ENCODE data around the gene DHX36. TPM values are rescaled to one million over a fixed set of nuclear protein-coding genes. Genes with fewer than 3 reads are reported as not detected.
A peak's percentile ranks its signal among the peaks of the same experiment; 100 is the strongest.

Gene DHX36
- total and polyA plus RNA-seq, 7 experiments from 2014 or later = 16.1 to 101 (median 86.0) TPM

GRCh38 chr3:154301561-154301960 lies 22.7 kb downstream of the DHX36 start:
- ChIA-PET POLR2A (interaction anchor here (0.6 kb wide), 1 partner anchor 1539 kb away, joined by 3 read pairs; no protein-coding TSS in a partner anchor), CTCF (interaction anchor here (0.6 kb wide), 1 partner anchor 147 kb away, joined by 3 read pairs; no protein-coding TSS in a partner anchor)
- ATAC-seq (no peak), DNase-seq (no peak)
- Histone ChIP-seq H3K4me1 (ENCODE audit: control insufficient read depth in 2 of 2, insufficient read depth in 2 of 2, low read length in 2 of 2) (no peaks in the 10 kb centered on the region), H3K36me3 (ENCODE audit: control insufficient read depth in 2 of 3, insufficient read depth in 3 of 3, low read length in 3 of 3) (peaks cover 0 to 82% (median 25%) of the 10 kb centered on the region in 3 experiments), H3K4me3 (ENCODE audit: low read length) (no peak overlapping the region), H3K27me3 (ENCODE audit: control insufficient read depth in 2 of 2, insufficient read depth in 2 of 2, low read length in 2 of 2) (no peaks in the 10 kb centered on the region), H3K27ac (ENCODE audit: low read depth, low read length) (no peak overlapping the region), H3K9me3 (ENCODE audit: control insufficient read depth in 2 of 3, low read length in 3 of 3) (no peaks in the 10 kb centered on the region)
- Mint-ChIP-seq H3K36me3 (peaks cover 12 to 58% (median 36%) of the 10 kb centered on the region in 5 donors), H3K4me3 (no peak overlapping the region), H3K27me3 (no peaks in the 10 kb centered on the region), H3K4me1 (peaks cover 0 to 9% (median 2%) of the 10 kb centered on the region in 7 donors), H3K9me3 (no peaks in the 10 kb centered on the region), H3K27ac (peak overlapping the region in 1 of 9 donors; percentile 1)
- intact Hi-C loops (cut with micrococcal nuclease) = no loop called here

- DNase-seq = no peak
- Mint-ChIP-seq H3K27ac (peak overlapping the region in 3 of 9 donors; percentile 24 to 67 (median 44)), H3K4me3 (no peak overlapping the region), H3K27me3 (no peaks in the 10 kb centered on the region), H3K9me3 (no peaks in the 10 kb centered on the region), H3K4me1 (peaks cover 0 to 10% (median 6%) of the 10 kb centered on the region in 7 donors), H3K36me3 (peaks cover 12 to 51% (median 28%) of the 10 kb centered on the region in 5 donors)
- intact Hi-C loops (cut with micrococcal nuclease) = no loop called here
- H3K27ac ChIP-seq (ENCODE audit: low read depth, low read length) = no peak overlapping the region
- ChIA-PET CTCF (no interaction called here), POLR2A (no interaction called here)
- no peak for ATAC-seq
- no peaks in the 10 kb centered on the region for H3K27me3 ChIP-seq (ENCODE audit: control insufficient read depth in 2 of 2, insufficient read depth in 2 of 2, low read length in 2 of 2)
- H3K36me3 ChIP-seq (ENCODE audit: control insufficient read depth in 2 of 3, insufficient read depth in 3 of 3, low read length in 3 of 3) = peaks cover 7 to 73% (median 26%) of the 10 kb centered on the region in 3 experiments
- H3K4me3 ChIP-seq (ENCODE audit: low read length) = no peak overlapping the region
- no peaks in the 10 kb centered on the region for H3K4me1 ChIP-seq (ENCODE audit: control insufficient read depth in 2 of 2, insufficient read depth in 2 of 2, low read length in 2 of 2)
- H3K9me3 ChIP-seq (ENCODE audit: control insufficient read depth in 2 of 3, low read length in 3 of 3) = no peaks in the 10 kb centered on the region
These were observed 30.3 kb downstream of the DHX36 start for GRCh38 chr3:154294016-154294415.

- CTCF ChIA-PET = no interaction called here
- H3K27ac Mint-ChIP-seq = peak overlapping the region in 1 of 9 donors; percentile 49
These were observed 34.1 kb downstream of the DHX36 start for GRCh38 chr3:154290187-154290586.

GRCh38 chr3:154285221-154285620 lies 39.1 kb downstream of the DHX36 start:
- ATAC-seq (no peak), DNase-seq (no peak)
- peak overlapping the region in 5 of 9 donors; percentile 3 to 67 (median 55) for H3K27ac Mint-ChIP-seq
- H3K36me3 ChIP-seq (ENCODE audit: control insufficient read depth in 2 of 3, insufficient read depth in 3 of 3, low read length in 3 of 3) = peaks cover 11 to 66% (median 35%) of the 10 kb centered on the region in 3 experiments
- no peak overlapping the region for H3K27ac ChIP-seq (ENCODE audit: low read depth, low read length)
- peaks cover 23 to 58% (median 36%) of the 10 kb centered on the region in 5 donors for H3K36me3 Mint-ChIP-seq
- intact Hi-C loops (cut with micrococcal nuclease) = no loop called here
- H3K4me1 ChIP-seq (ENCODE audit: control insufficient read depth in 2 of 2, insufficient read depth in 2 of 2, low read length in 2 of 2) = no peaks in the 10 kb centered on the region
- no peaks in the 10 kb centered on the region for H3K27me3 ChIP-seq (ENCODE audit: control insufficient read depth in 2 of 2, insufficient read depth in 2 of 2, low read length in 2 of 2)
- no peak overlapping the region for H3K4me3 Mint-ChIP-seq
- ChIA-PET POLR2A (no interaction called here), CTCF (interaction anchor here (0.5 kb wide), 1 partner anchor 16 kb away, joined by 3 read pairs; no protein-coding TSS in a partner anchor)
- peaks cover 0 to 19% (median 5%) of the 10 kb centered on the region in 7 donors for H3K4me1 Mint-ChIP-seq
- H3K9me3 ChIP-seq (ENCODE audit: control insufficient read depth in 2 of 3, low read length in 3 of 3) = no peaks in the 10 kb centered on the region
- no peaks in the 10 kb centered on the region for H3K9me3 Mint-ChIP-seq
- H3K4me3 ChIP-seq (ENCODE audit: low read length) = no peak overlapping the region
- H3K27me3 Mint-ChIP-seq = no peaks in the 10 kb centered on the region

More at GRCh38 chr3:154290187-154290586, 34.1 kb downstream of the DHX36 start:
- H3K4me3 Mint-ChIP-seq = no peak overlapping the region
- H3K4me1 Mint-ChIP-seq = peaks cover 0 to 11% (median 5%) of the 10 kb centered on the region in 7 donors
- Histone ChIP-seq H3K4me3 (ENCODE audit: low read length) (no peak overlapping the region), H3K9me3 (ENCODE audit: control insufficient read depth in 2 of 3, low read length in 3 of 3) (no peaks in the 10 kb centered on the region), H3K36me3 (ENCODE audit: control insufficient read depth in 2 of 3, insufficient read depth in 3 of 3, low read length in 3 of 3) (peaks cover 15 to 75% (median 26%) of the 10 kb centered on the region in 3 experiments), H3K4me1 (ENCODE audit: control insufficient read depth in 2 of 2, insufficient read depth in 2 of 2, low read length in 2 of 2) (no peaks in the 10 kb centered on the region), H3K27me3 (ENCODE audit: control insufficient read depth in 2 of 2, insufficient read depth in 2 of 2, low read length in 2 of 2) (no peaks in the 10 kb centered on the region), H3K27ac (ENCODE audit: low read depth, low read length) (no peak overlapping the region)
- DNase-seq (no peak), ATAC-seq (no peak)
- H3K9me3 Mint-ChIP-seq = no peaks in the 10 kb centered on the region
- POLR2A ChIA-PET = no interaction called here
- H3K27me3 Mint-ChIP-seq = no peaks in the 10 kb centered on the region
- intact Hi-C loops (cut with micrococcal nuclease) = loop anchor here in 1 of 2 donors (2.0 kb wide), 1 partner anchor 13 kb away; no protein-coding TSS in a partner anchor
- H3K36me3 Mint-ChIP-seq = peaks cover 7 to 51% (median 35%) of the 10 kb centered on the region in 5 donors

GRCh38 chr3:154280161-154280560 lies 44.1 kb downstream of the DHX36 start:
- H3K36me3 Mint-ChIP-seq = peaks cover 24 to 66% (median 42%) of the 10 kb centered on the region in 5 donors

GRCh38 chr3:154275965-154276364 lies 48.3 kb downstream of the DHX36 start:
- H3K27me3 ChIP-seq (ENCODE audit: control insufficient read depth in 2 of 2, insufficient read depth in 2 of 2, low read length in 2 of 2) = no peaks in the 10 kb centered on the region
- H3K36me3 Mint-ChIP-seq = peaks cover 15 to 67% (median 52%) of the 10 kb centered on the region in 5 donors
- H3K4me3 ChIP-seq (ENCODE audit: low read length) = no peak overlapping the region
- ATAC-seq = no peak
- no peak overlapping the region for H3K27ac Mint-ChIP-seq
- no peaks in the 10 kb centered on the region for H3K27me3 Mint-ChIP-seq
- DNase-seq = no peak
- no peak overlapping the region for H3K27ac ChIP-seq (ENCODE audit: low read depth, low read length)
- H3K4me1 Mint-ChIP-seq = peaks cover 0 to 6% (median 4%) of the 10 kb centered on the region in 7 donors
- H3K4me1 ChIP-seq (ENCODE audit: control insufficient read depth in 2 of 2, insufficient read depth in 2 of 2, low read length in 2 of 2) = no peaks in the 10 kb centered on the region
- peaks cover 17 to 60% (median 38%) of the 10 kb centered on the region in 3 experiments for H3K36me3 ChIP-seq (ENCODE audit: control insufficient read depth in 2 of 3, insufficient read depth in 3 of 3, low read length in 3 of 3)
- peaks cover 0 to 1% (median 0%) of the 10 kb centered on the region in 11 donors for H3K9me3 Mint-ChIP-seq
- POLR2A ChIA-PET = no interaction called here
- CTCF ChIA-PET = no interaction called here
- intact Hi-C loops (cut with micrococcal nuclease) = loop anchor here (2.0 to 5.0 kb wide), 2 partner anchors 15 to 41 kb away; no protein-coding TSS in a partner anchor
- no peak overlapping the region for H3K4me3 Mint-ChIP-seq
- H3K9me3 ChIP-seq (ENCODE audit: control insufficient read depth in 2 of 3, low read length in 3 of 3) = no peaks in the 10 kb centered on the region

More at GRCh38 chr3:154280161-154280560, 44.1 kb downstream of the DHX36 start:
- ChIA-PET CTCF (no interaction called here), POLR2A (no interaction called here)
- H3K9me3 Mint-ChIP-seq = no peaks in the 10 kb centered on the region
- peak overlapping the region in 3 of 9 donors; percentile 15 to 48 (median 18) for H3K27ac Mint-ChIP-seq
- H3K4me3 ChIP-seq (ENCODE audit: low read length) = no peak overlapping the region
- H3K27me3 Mint-ChIP-seq = no peaks in the 10 kb centered on the region
- no peaks in the 10 kb centered on the region for H3K9me3 ChIP-seq (ENCODE audit: control insufficient read depth in 2 of 3, low read length in 3 of 3)
- H3K27me3 ChIP-seq (ENCODE audit: control insufficient read depth in 2 of 2, insufficient read depth in 2 of 2, low read length in 2 of 2) = no peaks in the 10 kb centered on the region
- no peaks in the 10 kb centered on the region for H3K4me1 ChIP-seq (ENCODE audit: control insufficient read depth in 2 of 2, insufficient read depth in 2 of 2, low read length in 2 of 2)
- no peak overlapping the region for H3K4me3 Mint-ChIP-seq
- ATAC-seq (no peak), DNase-seq (no peak)
- intact Hi-C loops (cut with micrococcal nuclease) = no loop called here
- H3K27ac ChIP-seq (ENCODE audit: low read depth, low read length) = no peak overlapping the region
- H3K36me3 ChIP-seq (ENCODE audit: control insufficient read depth in 2 of 3, insufficient read depth in 3 of 3, low read length in 3 of 3) = peaks cover 11 to 63% (median 52%) of the 10 kb centered on the region in 3 experiments
- H3K4me1 Mint-ChIP-seq = peaks cover 0 to 8% (median under 1%) of the 10 kb centered on the region in 7 donors

GRCh38 chr3:154275292-154275691 lies 49.0 kb downstream of the DHX36 start:
- Mint-ChIP-seq H3K36me3 (peaks cover 15 to 67% (median 52%) of the 10 kb centered on the region in 5 donors), H3K9me3 (peaks cover 0 to 1% (median 0%) of the 10 kb centered on the region in 11 donors), H3K27ac (no peak overlapping the region), H3K4me1 (peaks cover 0 to 6% (median 4%) of the 10 kb centered on the region in 7 donors), H3K27me3 (no peaks in the 10 kb centered on the region), H3K4me3 (no peak overlapping the region)
- Histone ChIP-seq H3K36me3 (ENCODE audit: control insufficient read depth in 2 of 3, insufficient read depth in 3 of 3, low read length in 3 of 3) (peaks cover 15 to 55% (median 35%) of the 10 kb centered on the region in 3 experiments), H3K9me3 (ENCODE audit: control insufficient read depth in 2 of 3, low read length in 3 of 3) (no peaks in the 10 kb centered on the region), H3K27ac (ENCODE audit: low read depth, low read length) (no peak overlapping the region), H3K4me1 (ENCODE audit: control insufficient read depth in 2 of 2, insufficient read depth in 2 of 2, low read length in 2 of 2) (no peaks in the 10 kb centered on the region), H3K4me3 (ENCODE audit: low read length) (no peak overlapping the region), H3K27me3 (ENCODE audit: control insufficient read depth in 2 of 2, insufficient read depth in 2 of 2, low read length in 2 of 2) (no peaks in the 10 kb centered on the region)
- DNase-seq (no peak), ATAC-seq (no peak)
- POLR2A ChIA-PET = no interaction called here
- CTCF ChIA-PET = no interaction called here
- intact Hi-C loops (cut with micrococcal nuclease) = loop anchor here in 1 of 2 donors (5.0 kb wide), 1 partner anchor 42 kb away; no protein-coding TSS in a partner anchor

Measured in naive thymus-derived CD4-positive, alpha-beta T cell (primary cell).